ENCODE data around the gene PARM1.

The PARM1 gene

GRCh38 chr4:75087416-75087815, 154.5 kb downstream of the PARM1 start:
- no peak for DNase-seq (ENCODE audit: low read depth)

- no peak for DNase-seq (ENCODE audit: low read depth)
Observed at GRCh38 chr4:75087865-75088264, 154.9 kb downstream of the PARM1 start.

DNA sequence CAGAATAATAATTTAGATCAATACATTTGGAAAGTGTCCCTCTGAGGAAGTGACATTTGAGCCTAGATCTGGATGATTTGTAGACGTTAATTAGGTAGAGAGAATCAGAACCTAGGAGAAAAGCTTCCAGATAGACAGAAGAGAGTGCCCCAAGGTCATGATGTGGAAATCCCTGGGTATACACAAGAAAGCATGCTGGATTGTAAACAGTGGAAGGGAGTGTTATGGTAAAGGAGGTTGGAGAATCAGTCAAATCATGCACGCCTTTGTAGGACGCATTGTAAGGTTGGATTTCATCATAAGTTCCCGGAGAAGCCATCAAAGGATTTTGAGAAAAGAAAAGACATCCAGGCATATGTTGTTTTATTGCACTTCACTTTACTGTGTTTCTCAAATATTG, 156.3 kb downstream of the PARM1 start:
- DNase-seq (ENCODE audit: low read depth), result no peak

- no peak for DNase-seq (ENCODE audit: low read depth)
Observed at GRCh38 chr4:75099321-75099720, 166.4 kb downstream of the PARM1 start.
